Thyroid gland (tissue), 4 donors: ENCODE data around the gene UPK1A.

ENCODE experiments used
- CTCF ChIP-seq, 6 experiments: fragments of 200-600 bp in 3 of 6; fragments of 450-650 bp in 3 of 6; sonication (generic) in 3 of 6; IDR thresholded peaks; one replicate each; pipeline ENCODE4 v1.5.1; 2016 to 2019; ENCODE audit warnings: antibody characterized with exemption in 6 of 6, mild to moderate bottlenecking in 2 of 6, inconsistent platforms in 1 of 6, moderate library complexity in 1 of 6
- POLR2A ChIP-seq, 2 donors: fragments of 450-650 bp; IDR thresholded peaks; one replicate each; pipeline ENCODE4 v1.6.1; 2017; ENCODE audit warnings: antibody characterized with exemption in 2 of 2, mild to moderate bottlenecking in 2 of 2, moderate library complexity in 1 of 2

- TF ChIP-seq CTCF (IDR thresholded peaks at IDR 0.05) = no peak
- no peak for TF ChIP-seq POLR2A (IDR thresholded peaks at IDR 0.05)
Observed at GRCh38 chr19:35657904-35658700, 8.2 kb upstream of the UPK1A start.
